Measurements from ENCODE around the gene PIK3C2G. TPM values are rescaled to one million over a fixed set of nuclear protein-coding genes. Genes with fewer than 3 reads are reported as not detected.

PIK3C2G gene
- total RNA-seq, 1 donor from 2014 or later = not detected

DNA sequence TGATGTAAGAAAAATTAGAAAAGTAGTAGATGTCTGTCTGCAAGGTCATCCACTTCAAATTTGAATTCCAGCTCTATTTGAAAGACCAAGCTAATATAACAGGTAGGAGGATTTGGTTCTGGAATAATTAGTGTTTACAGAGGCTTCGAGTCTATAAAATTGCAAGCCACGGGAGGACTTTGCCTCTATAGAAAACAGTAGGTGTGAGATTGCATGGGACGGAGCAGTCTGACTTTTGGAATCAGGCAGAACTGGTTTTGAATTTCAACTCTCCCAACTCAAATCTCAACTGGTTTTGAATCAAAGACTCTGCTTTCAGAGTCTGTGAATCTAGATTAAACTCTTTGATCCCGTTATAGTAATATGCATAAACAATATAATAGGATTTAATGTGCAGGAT is 82.4 kb downstream of the PIK3C2G start:
- no peaks in the 10 kb centered on the region for H3K9me3 Mint-ChIP-seq (ENCODE audit: low read depth)
- H3K27ac Mint-ChIP-seq (ENCODE audit: unreplicated experiment) = no peak overlapping the region
- TF ChIP-seq, protein P1, sequence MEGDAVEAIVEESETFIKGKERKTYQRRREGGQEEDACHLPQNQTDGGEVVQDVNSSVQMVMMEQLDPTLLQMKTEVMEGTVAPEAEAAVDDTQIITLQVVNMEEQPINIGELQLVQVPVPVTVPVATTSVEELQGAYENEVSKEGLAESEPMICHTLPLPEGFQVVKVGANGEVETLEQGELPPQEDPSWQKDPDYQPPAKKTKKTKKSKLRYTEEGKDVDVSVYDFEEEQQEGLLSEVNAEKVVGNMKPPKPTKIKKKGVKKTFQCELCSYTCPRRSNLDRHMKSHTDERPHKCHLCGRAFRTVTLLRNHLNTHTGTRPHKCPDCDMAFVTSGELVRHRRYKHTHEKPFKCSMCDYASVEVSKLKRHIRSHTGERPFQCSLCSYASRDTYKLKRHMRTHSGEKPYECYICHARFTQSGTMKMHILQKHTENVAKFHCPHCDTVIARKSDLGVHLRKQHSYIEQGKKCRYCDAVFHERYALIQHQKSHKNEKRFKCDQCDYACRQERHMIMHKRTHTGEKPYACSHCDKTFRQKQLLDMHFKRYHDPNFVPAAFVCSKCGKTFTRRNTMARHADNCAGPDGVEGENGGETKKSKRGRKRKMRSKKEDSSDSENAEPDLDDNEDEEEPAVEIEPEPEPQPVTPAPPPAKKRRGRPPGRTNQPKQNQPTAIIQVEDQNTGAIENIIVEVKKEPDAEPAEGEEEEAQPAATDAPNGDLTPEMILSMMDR (IDR thresholded peaks at IDR 0.05) = no peak
- H3K4me3 Mint-ChIP-seq (ENCODE audit: unreplicated experiment) = no peak overlapping the region
- peaks cover 4% of the 10 kb centered on the region for H3K4me1 Mint-ChIP-seq (ENCODE audit: low read depth)
- no peak for DNase-seq (ENCODE audit: low spot score)
- H3K36me3 Mint-ChIP-seq (ENCODE audit: low read depth) = no peaks in the 10 kb centered on the region
- no peaks in the 10 kb centered on the region for H3K27me3 Mint-ChIP-seq (ENCODE audit: low read depth)

DNA sequence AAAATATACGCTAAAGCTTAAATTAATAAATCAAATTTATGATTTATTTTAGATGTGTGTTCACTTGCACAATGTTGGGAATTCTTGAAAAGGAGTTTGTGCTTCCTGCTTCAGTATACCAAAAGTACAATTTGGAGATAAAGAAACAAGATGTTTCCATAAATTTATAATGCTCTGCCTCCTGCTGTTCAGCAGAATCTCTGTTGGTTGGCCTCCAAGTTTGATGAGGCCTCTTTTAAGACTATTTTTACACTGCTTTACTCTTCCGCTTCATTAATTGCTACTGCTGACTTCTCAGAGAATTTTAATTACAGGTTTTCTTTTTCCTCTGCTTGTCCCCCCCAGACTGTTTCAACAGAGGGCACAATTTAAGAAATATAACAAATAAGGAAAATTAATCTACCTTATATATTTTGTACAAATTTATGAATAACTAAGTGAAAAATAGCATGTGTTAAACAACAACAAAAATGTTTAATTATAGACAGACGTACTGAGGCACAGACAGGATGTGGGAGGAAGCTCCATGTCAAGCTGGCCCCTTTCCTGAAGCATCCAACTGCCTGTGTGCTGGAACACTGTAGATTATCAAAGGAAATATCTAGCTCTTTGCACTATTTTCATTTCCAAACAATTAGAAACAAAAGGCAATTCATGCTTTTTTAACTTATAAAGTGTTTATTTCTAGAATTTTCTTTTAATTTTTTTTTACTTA is 83.9 kb downstream of the PIK3C2G start:
- no peaks in the 10 kb centered on the region for H3K27me3 Mint-ChIP-seq (ENCODE audit: low read depth)
- H3K27ac Mint-ChIP-seq (ENCODE audit: unreplicated experiment) = no peak overlapping the region
- H3K4me3 Mint-ChIP-seq (ENCODE audit: unreplicated experiment) = no peak overlapping the region

DNA sequence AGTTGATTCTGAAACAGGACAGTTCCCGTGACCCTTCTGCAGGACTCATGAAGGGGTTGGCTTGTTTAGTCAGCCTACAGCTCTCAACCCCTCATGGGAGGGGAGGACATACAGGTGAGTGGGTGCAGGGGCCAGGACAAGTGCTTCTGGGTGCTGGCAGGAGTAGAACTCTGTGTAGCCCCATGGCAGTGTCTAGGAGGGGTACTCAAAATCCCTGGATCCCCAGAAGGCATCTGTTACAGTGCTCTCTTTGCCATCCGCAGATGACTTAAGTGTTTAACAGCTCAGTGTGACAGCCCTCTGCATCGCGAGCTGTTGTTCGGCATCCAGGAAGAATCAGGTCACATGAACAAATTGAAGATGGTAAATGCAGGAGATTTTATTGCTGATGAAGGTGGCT is 91.0 kb downstream of the PIK3C2G start:
- no peak for DNase-seq (ENCODE audit: low spot score)
- TF ChIP-seq, protein P1 (IDR thresholded peaks at IDR 0.05) = no peak
- H3K27me3 Mint-ChIP-seq (ENCODE audit: low read depth) = no peaks in the 10 kb centered on the region
- H3K4me3 Mint-ChIP-seq (ENCODE audit: unreplicated experiment) = no peak overlapping the region
- H3K36me3 Mint-ChIP-seq (ENCODE audit: low read depth) = no peaks in the 10 kb centered on the region
- no peaks in the 10 kb centered on the region for H3K9me3 Mint-ChIP-seq (ENCODE audit: low read depth)
- H3K4me1 Mint-ChIP-seq (ENCODE audit: low read depth) = no peaks in the 10 kb centered on the region
- H3K27ac Mint-ChIP-seq (ENCODE audit: unreplicated experiment) = no peak overlapping the region

More for the DNA sequence above, 83.9 kb downstream of the PIK3C2G start:
- H3K36me3 Mint-ChIP-seq (ENCODE audit: low read depth) = no peaks in the 10 kb centered on the region
- H3K9me3 Mint-ChIP-seq (ENCODE audit: low read depth) = no peaks in the 10 kb centered on the region
- peaks cover 4% of the 10 kb centered on the region for H3K4me1 Mint-ChIP-seq (ENCODE audit: low read depth)
- TF ChIP-seq, protein P1 (IDR thresholded peaks at IDR 0.05) = no peak
- no peak for DNase-seq (ENCODE audit: low spot score)

DNA sequence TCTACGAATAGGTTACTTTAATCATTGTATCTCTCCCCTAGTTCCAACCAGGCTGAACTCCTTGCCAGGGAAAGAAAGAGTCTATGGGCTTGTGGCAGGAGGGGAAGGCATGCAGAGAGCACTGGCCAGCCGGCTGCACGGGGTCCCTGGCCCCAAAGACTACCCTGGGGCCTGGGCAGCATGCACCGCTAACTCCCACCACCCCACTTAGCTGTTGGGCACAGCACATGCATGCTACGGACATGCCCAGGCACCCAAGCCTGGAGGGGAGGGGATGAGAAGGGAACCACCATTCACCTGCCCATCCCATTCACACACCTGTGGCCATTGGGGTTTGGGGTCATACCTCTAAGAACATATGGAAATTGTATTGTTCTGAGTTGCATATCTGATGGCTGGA is 94.1 kb downstream of the PIK3C2G start:
- DNase-seq (ENCODE audit: low spot score) = no peak
- Mint-ChIP-seq H3K27ac (ENCODE audit: unreplicated experiment) (no peak overlapping the region), H3K9me3 (ENCODE audit: low read depth) (peaks cover under 1% of the 10 kb centered on the region), H3K4me1 (ENCODE audit: low read depth) (no peaks in the 10 kb centered on the region), H3K36me3 (ENCODE audit: low read depth) (no peaks in the 10 kb centered on the region), H3K27me3 (ENCODE audit: low read depth) (peaks cover 2% of the 10 kb centered on the region), H3K4me3 (ENCODE audit: unreplicated experiment) (no peak overlapping the region)
- TF ChIP-seq, protein P1 (IDR thresholded peaks at IDR 0.05) = no peak

DNA sequence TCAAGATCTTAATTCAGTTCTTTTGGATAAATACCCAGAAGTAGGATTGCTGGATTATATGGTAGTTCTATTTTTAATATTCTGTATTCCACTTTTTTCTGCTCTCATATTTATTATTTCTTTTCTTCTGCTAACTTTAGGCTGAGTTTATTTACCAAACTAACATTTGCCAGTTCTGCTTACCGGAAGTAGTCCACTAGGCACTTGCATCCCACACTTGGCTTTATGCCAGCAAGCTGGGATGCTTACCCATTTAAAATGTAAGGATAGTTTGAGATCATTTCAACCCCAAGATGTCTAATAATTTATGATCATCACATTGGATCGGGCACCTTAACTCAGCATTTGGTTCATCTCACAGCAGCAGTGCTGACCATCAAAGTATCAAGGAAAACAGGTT is 96.8 kb downstream of the PIK3C2G start:
- Mint-ChIP-seq H3K4me3 (ENCODE audit: unreplicated experiment) (no peak overlapping the region), H3K36me3 (ENCODE audit: low read depth) (peaks cover 2% of the 10 kb centered on the region), H3K27ac (ENCODE audit: unreplicated experiment) (no peak overlapping the region), H3K27me3 (ENCODE audit: low read depth) (peaks cover 2% of the 10 kb centered on the region), H3K9me3 (ENCODE audit: low read depth) (peaks cover 6% of the 10 kb centered on the region), H3K4me1 (ENCODE audit: low read depth) (no peaks in the 10 kb centered on the region)
- DNase-seq (ENCODE audit: low spot score) = no peak
- TF ChIP-seq, protein P1 (IDR thresholded peaks at IDR 0.05) = no peak
